GM12878 (cell line): Measurements from ENCODE around the gene GALNT9. TPM values are rescaled to one million over a fixed set of nuclear protein-coding genes. Genes with fewer than 3 reads are reported as not detected.

ENCODE experiments used
- ASH2L ChIP-seq: fragments of 300-600, 200-600 bp; sonication (generic); IDR thresholded peaks from 2 replicates; pipeline ENCODE4 v1.6.1; 2017; ENCODE audit warnings: low read depth, mild to moderate bottlenecking, borderline replicate concordance
- EGR1 ChIP-seq, 2 experiments: IDR thresholded peaks; 1 replicate in 1 of 2; 2 replicates in 1 of 2; pipeline ENCODE4 v1.6.1; 2011 to 2012; ENCODE audit warnings: low read depth in 2 of 2, low read length in 2 of 2, borderline replicate concordance in 1 of 2, mild to moderate bottlenecking in 1 of 2, moderate library complexity in 1 of 2
- JUNB ChIP-seq: IDR thresholded peaks from 2 replicates; pipeline ENCODE4 v1.6.1; 2016; ENCODE audit warnings: antibody characterized with exemption, mild to moderate bottlenecking
- NFYA ChIP-seq: IDR thresholded peaks from 2 replicates; pipeline ENCODE4 v1.6.1; 2011; ENCODE audit warnings: low read depth, mild to moderate bottlenecking, low read length, improper control_type of control experiment, borderline replicate concordance
- NRF1 ChIP-seq: conservative IDR thresholded peaks from 2 replicates; pipeline ENCODE4 v1.6.1; 2011; ENCODE audit warnings: mild to moderate bottlenecking, low read depth, low read length, improper control_type of control experiment
- WRNIP1 ChIP-seq: IDR thresholded peaks from 2 replicates; pipeline ENCODE4 v1.6.1; 2011; ENCODE audit warnings: low read depth, low read length, improper control_type of control experiment, borderline replicate concordance
- polyA plus RNA-seq, 11 experiments: library from polyadenylated mRNA; depleted of rRNA in 4 of 11; unstranded in 6 of 11; stranded (reverse) in 5 of 11; fragments of >200 nt; fragmentation: Nextera tagmentation in 4 of 11; fragmentation: Illumina TruSeq in 1 of 11; extraction: Ambion mirVana in 4 of 11; extraction: Trizol in 1 of 11; gene quantifications; 1 replicate in 1 of 11; 2 replicates in 10 of 11; pipeline versions ENCODE4 v1.2.1 to v1.2.3, GENCODE V29; 2011 to 2016; ENCODE audit warnings: inconsistent platforms in 2 of 11, missing spikeins in 2 of 11, low read depth in 1 of 11
- total RNA-seq, 4 experiments: library from RNA; depleted of rRNA in 3 of 4; stranded (reverse); fragments of >200 nt in 3 of 4; fragmentation: Illumina TruSeq in 1 of 4; extraction: Trizol in 1 of 4; gene quantifications; 2 replicates each; pipeline versions ENCODE4 v1.2.1 to v1.2.3, GENCODE V29; 2013 to 2021
- TF ChIP-seq, protein P1 (sequence below): fragments of 450-650 bp; formaldehyde crosslinking; IDR thresholded peaks from 2 replicates; pipeline ENCODE4 v1.4.0; 2020; ENCODE audit warnings: mild to moderate bottlenecking, moderate library complexity
- TF ChIP-seq, protein P2 (sequence below): fragments of 450-650 bp; IDR thresholded peaks from 2 replicates; pipeline ENCODE4 v1.6.1; 2018; ENCODE audit warnings: borderline replicate concordance, mild to moderate bottlenecking; ENCODE audit not compliant: partially characterized antibody

Gene GALNT9
- total and polyA plus RNA-seq, 10 of the 15 experiments (the other 5 are each of a cell fraction or from before 2014, with no cell fraction given) = 0.04 TPM; not detected in 9

GRCh38 chr12:132329720-132330548 lies 545 bp upstream of the GALNT9 start (continued):
- TF ChIP-seq, protein P1, sequence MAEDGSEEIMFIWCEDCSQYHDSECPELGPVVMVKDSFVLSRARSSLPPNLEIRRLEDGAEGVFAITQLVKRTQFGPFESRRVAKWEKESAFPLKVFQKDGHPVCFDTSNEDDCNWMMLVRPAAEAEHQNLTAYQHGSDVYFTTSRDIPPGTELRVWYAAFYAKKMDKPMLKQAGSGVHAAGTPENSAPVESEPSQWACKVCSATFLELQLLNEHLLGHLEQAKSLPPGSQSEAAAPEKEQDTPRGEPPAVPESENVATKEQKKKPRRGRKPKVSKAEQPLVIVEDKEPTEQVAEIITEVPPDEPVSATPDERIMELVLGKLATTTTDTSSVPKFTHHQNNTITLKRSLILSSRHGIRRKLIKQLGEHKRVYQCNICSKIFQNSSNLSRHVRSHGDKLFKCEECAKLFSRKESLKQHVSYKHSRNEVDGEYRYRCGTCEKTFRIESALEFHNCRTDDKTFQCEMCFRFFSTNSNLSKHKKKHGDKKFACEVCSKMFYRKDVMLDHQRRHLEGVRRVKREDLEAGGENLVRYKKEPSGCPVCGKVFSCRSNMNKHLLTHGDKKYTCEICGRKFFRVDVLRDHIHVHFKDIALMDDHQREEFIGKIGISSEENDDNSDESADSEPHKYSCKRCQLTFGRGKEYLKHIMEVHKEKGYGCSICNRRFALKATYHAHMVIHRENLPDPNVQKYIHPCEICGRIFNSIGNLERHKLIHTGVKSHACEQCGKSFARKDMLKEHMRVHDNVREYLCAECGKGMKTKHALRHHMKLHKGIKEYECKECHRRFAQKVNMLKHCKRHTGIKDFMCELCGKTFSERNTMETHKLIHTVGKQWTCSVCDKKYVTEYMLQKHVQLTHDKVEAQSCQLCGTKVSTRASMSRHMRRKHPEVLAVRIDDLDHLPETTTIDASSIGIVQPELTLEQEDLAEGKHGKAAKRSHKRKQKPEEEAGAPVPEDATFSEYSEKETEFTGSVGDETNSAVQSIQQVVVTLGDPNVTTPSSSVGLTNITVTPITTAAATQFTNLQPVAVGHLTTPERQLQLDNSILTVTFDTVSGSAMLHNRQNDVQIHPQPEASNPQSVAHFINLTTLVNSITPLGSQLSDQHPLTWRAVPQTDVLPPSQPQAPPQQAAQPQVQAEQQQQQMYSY (CRISPR knock-in tag) = no peak
- TF ChIP-seq, protein P2, sequence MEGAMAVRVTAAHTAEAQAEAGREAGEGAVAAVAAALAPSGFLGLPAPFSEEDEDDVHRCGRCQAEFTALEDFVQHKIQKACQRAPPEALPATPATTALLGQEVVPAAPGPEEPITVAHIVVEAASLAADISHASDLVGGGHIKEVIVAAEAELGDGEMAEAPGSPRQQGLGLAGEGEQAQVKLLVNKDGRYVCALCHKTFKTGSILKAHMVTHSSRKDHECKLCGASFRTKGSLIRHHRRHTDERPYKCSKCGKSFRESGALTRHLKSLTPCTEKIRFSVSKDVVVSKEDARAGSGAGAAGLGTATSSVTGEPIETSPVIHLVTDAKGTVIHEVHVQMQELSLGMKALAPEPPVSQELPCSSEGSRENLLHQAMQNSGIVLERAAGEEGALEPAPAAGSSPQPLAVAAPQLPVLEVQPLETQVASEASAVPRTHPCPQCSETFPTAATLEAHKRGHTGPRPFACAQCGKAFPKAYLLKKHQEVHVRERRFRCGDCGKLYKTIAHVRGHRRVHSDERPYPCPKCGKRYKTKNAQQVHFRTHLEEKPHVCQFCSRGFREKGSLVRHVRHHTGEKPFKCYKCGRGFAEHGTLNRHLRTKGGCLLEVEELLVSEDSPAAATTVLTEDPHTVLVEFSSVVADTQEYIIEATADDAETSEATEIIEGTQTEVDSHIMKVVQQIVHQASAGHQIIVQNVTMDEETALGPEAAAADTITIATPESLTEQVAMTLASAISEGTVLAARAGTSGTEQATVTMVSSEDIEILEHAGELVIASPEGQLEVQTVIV = no peak
- TF ChIP-seq WRNIP1 (no peak), JUNB (no peak), NRF1 (no peak), NFYA (no peak), ASH2L (no peak), EGR1 (IDR thresholded peaks at IDR 0.05; ENCODE audit: borderline replicate concordance in 1 of 2, low read depth in 2 of 2, low read length in 2 of 2) (no peak)
